Neuronal stem cell (in vitro differentiated cells): ENCODE results near the gene NDUFC2.

Experiments used
- DNase-seq: peaks from one replicate; pipeline ENCODE4 v3.0.0-alpha.2; 2013; ENCODE audit warnings: low spot score
- H2AFZ ChIP-seq: one replicate; pipeline ENCODE4 v1.6.1; 2013; ENCODE audit warnings: mild to moderate bottlenecking, low read length, inconsistent platforms
- H2AK5ac ChIP-seq: 2 replicates; pipeline ENCODE4 v1.6.1; 2013; ENCODE audit warnings: low read depth, mild to moderate bottlenecking, inconsistent platforms, low read length, moderate library complexity, mixed read lengths
- H2BK120ac ChIP-seq: 2 replicates; pipeline ENCODE4 v1.6.1; 2013; ENCODE audit warnings: low read depth, mild to moderate bottlenecking, inconsistent platforms, low read length, moderate library complexity, mixed read lengths
- H2BK12ac ChIP-seq: one replicate; pipeline ENCODE4 v1.6.1; 2013; ENCODE audit warnings: low read length, inconsistent platforms
- H2BK15ac ChIP-seq: 2 replicates; pipeline ENCODE4 v1.6.1; 2013; ENCODE audit warnings: mild to moderate bottlenecking, low read length, inconsistent platforms, mixed read lengths
- H2BK5ac ChIP-seq: one replicate; pipeline ENCODE4 v1.6.1; 2013; ENCODE audit warnings: inconsistent platforms, mild to moderate bottlenecking, low read length, moderate library complexity
- H3K14ac ChIP-seq: one replicate; pipeline ENCODE4 v1.6.1; 2013; ENCODE audit warnings: low read length, inconsistent platforms
- H3K18ac ChIP-seq: 2 replicates; pipeline ENCODE4 v1.6.1; 2013; ENCODE audit warnings: low read length, inconsistent platforms
- H3K23ac ChIP-seq: 2 replicates; pipeline ENCODE4 v1.6.1; 2013; ENCODE audit warnings: low read depth, mild to moderate bottlenecking, mixed read lengths, low read length, inconsistent platforms; ENCODE audit not compliant: poor library complexity
- H3K27ac ChIP-seq: replicated peaks from 3 replicates; pipeline ENCODE4 v1.5.1; 2013; ENCODE audit warnings: low read length, inconsistent platforms
- H3K27me3 ChIP-seq, 3 experiments: 2 replicates each; pipeline ENCODE4 v1.6.1; 2013; ENCODE audit warnings: low read length in 3 of 3, mild to moderate bottlenecking in 2 of 3, inconsistent platforms in 1 of 3, low read depth in 1 of 3, mixed read lengths in 1 of 3, moderate library complexity in 1 of 3; ENCODE audit not compliant: control insufficient read depth in 3 of 3, insufficient read depth in 3 of 3
- H3K36me3 ChIP-seq, 2 donors: replicated peaks in 1 of 2; 2 replicates each; pipeline ENCODE4 v1.6.1; 2013; ENCODE audit warnings: low read length in 2 of 2; ENCODE audit not compliant: control insufficient read depth in 2 of 2, insufficient read depth in 2 of 2
- H3K4ac ChIP-seq: 2 replicates; pipeline ENCODE4 v1.6.1; 2013; ENCODE audit warnings: inconsistent platforms, mild to moderate bottlenecking, low read length, moderate library complexity
- H3K4me1 ChIP-seq, 2 donors: 1 replicate in 1 of 2; 2 replicates in 1 of 2; pipeline ENCODE4 v1.6.1; 2013; ENCODE audit warnings: low read length in 2 of 2, low read depth in 1 of 2; ENCODE audit not compliant: control insufficient read depth in 2 of 2, insufficient read depth in 1 of 2
- H3K4me2 ChIP-seq: one replicate; pipeline ENCODE4 v1.6.1; 2013; ENCODE audit warnings: mild to moderate bottlenecking, low read length, inconsistent platforms; ENCODE audit not compliant: insufficient read depth, poor library complexity, severe bottlenecking
- H3K4me3 ChIP-seq, 2 donors: 2 replicates each; pipeline ENCODE4 v1.5.1; 2013; ENCODE audit warnings: low read length in 2 of 2, mild to moderate bottlenecking in 2 of 2, inconsistent platforms in 1 of 2, moderate library complexity in 1 of 2
- H3K79me1 ChIP-seq: one replicate; pipeline ENCODE4 v1.6.1; 2013; ENCODE audit warnings: low read depth, mild to moderate bottlenecking, inconsistent platforms, low read length, moderate library complexity
- H3K9ac ChIP-seq: one replicate; pipeline ENCODE4 v1.6.1; 2013; ENCODE audit warnings: mild to moderate bottlenecking, low read depth, low read length, inconsistent platforms; ENCODE audit not compliant: poor library complexity
- H3K9me3 ChIP-seq, 2 donors: replicated peaks in 1 of 2; 2 replicates each; pipeline versions ENCODE3 to v1.6.1; 2013; ENCODE audit warnings: low read length in 2 of 2, mild to moderate bottlenecking in 2 of 2, inconsistent platforms in 1 of 2, low read depth in 1 of 2, mixed read lengths in 1 of 2, moderate library complexity in 1 of 2; ENCODE audit not compliant: control insufficient read depth in 2 of 2, insufficient read depth in 1 of 2
- H4K8ac ChIP-seq: one replicate; pipeline ENCODE4 v1.6.1; 2013; ENCODE audit warnings: low read depth, mild to moderate bottlenecking, inconsistent platforms, low read length, moderate library complexity
- H4K91ac ChIP-seq: one replicate; pipeline ENCODE4 v1.6.1; 2013; ENCODE audit warnings: low read length, low read depth, mild to moderate bottlenecking, inconsistent platforms; ENCODE audit not compliant: poor library complexity
- WGBS, 2 donors: extraction: QIAGEN DNeasy Blood & Tissue Kit; methylation state at CpG; one replicate each; pipeline ENCODE4 v1.1.7; 2013; ENCODE audit warnings: missing lambda C conversion rate in 2 of 2, mixed read lengths in 1 of 2; ENCODE audit not compliant: insufficient read length in 2 of 2, insufficient replicate concordance in 1 of 2; ENCODE audit errors: extremely low coverage in 2 of 2; 5-methylcytosine and 5-hydroxymethylcytosine counted together

The NDUFC2 gene

GRCh38 chr11:78067704-78068103, 12.0 kb downstream of the NDUFC2 start:
- Histone ChIP-seq H2BK5ac (no peak overlapping the region), H3K4me2 (no peak overlapping the region), H2AFZ (no peak overlapping the region), H2BK15ac (no peak overlapping the region), H3K27me3 (no peaks in the 10 kb centered on the region), H3K4me1 (no peaks in the 10 kb centered on the region), H2AK5ac (no peak overlapping the region), H4K91ac (no peak overlapping the region), H3K9ac (peak overlapping the region; percentile 9), H4K8ac (no peak overlapping the region), H2BK12ac (no peak overlapping the region), H2BK120ac (no peak overlapping the region), H3K27ac (no peak overlapping the region), H3K14ac (no peak overlapping the region), H3K4me3 (no peak overlapping the region), H3K79me1 (peaks cover 2% of the 10 kb centered on the region), H3K36me3 (peaks cover 24 to 52% of the 10 kb centered on the region in 2 donors), H3K18ac (no peak overlapping the region), H3K9me3 (peaks cover 2 to 5% of the 10 kb centered on the region in 2 donors), H3K4ac (no peak overlapping the region), H3K23ac (no peak overlapping the region)
- WGBS, 2 donors: no CpG with 5 or more reads among the region's 4 CpGs
- DNase-seq: no peak

DNA sequence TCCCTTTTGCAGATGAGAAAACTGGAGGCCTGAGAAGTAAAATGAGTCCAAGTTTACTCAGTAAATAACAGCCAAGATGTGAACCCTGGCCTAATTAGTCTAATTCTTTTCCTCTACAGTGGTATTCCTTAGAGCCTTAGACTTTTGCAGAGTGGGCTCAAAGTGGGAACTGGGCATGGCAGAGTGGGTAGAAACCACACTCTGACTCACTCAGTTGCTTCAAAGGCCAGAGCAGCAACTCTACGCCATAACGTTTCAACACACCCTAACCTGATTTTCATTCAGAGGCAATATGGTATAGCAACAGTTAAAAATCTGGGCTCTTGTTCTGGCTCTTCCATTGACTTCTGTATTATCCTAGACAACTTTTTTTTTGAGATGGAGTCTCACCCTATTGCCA, 13.2 kb downstream of the NDUFC2 start:
- H3K27ac ChIP-seq: no peak overlapping the region
- no peak overlapping the region for H2BK120ac ChIP-seq
- H3K9me3 ChIP-seq: peaks cover 2 to 5% of the 10 kb centered on the region in 2 donors
- H3K36me3 ChIP-seq: peaks cover 18 to 42% of the 10 kb centered on the region in 2 donors
- no peak overlapping the region for H2BK5ac ChIP-seq
- no peaks in the 10 kb centered on the region for H3K27me3 ChIP-seq
- no peak overlapping the region for H4K8ac ChIP-seq
- H3K14ac ChIP-seq: no peak overlapping the region
- H3K4me1 ChIP-seq: no peaks in the 10 kb centered on the region
- no peak for DNase-seq
- no peak overlapping the region for H3K9ac ChIP-seq
- no peak overlapping the region for H3K23ac ChIP-seq
- H2AK5ac ChIP-seq: no peak overlapping the region
- H3K79me1 ChIP-seq: peaks cover 2% of the 10 kb centered on the region
- H3K4me3 ChIP-seq: no peak overlapping the region
- H3K18ac ChIP-seq: no peak overlapping the region
- H2BK12ac ChIP-seq: no peak overlapping the region
- H3K4me2 ChIP-seq: no peak overlapping the region
- no CpG with 5 or more reads among the region's 2 CpGs for WGBS, 2 donors
- no peak overlapping the region for H2AFZ ChIP-seq
- H3K4ac ChIP-seq: no peak overlapping the region
- H2BK15ac ChIP-seq: no peak overlapping the region
- H4K91ac ChIP-seq: no peak overlapping the region

- no peak overlapping the region for H3K4ac ChIP-seq
- H3K27me3 ChIP-seq: no peaks in the 10 kb centered on the region
- H3K9me3 ChIP-seq: peaks cover 2 to 5% of the 10 kb centered on the region in 2 donors
- H4K91ac ChIP-seq: no peak overlapping the region
- H3K27ac ChIP-seq: no peak overlapping the region
- no peak overlapping the region for H2AFZ ChIP-seq
- no peak overlapping the region for H2BK12ac ChIP-seq
- no peaks in the 10 kb centered on the region for H3K4me1 ChIP-seq
- no peak overlapping the region for H3K4me2 ChIP-seq
- no peak overlapping the region for H4K8ac ChIP-seq
- no peak overlapping the region for H2BK5ac ChIP-seq
- H2BK15ac ChIP-seq: no peak overlapping the region
- no peak overlapping the region for H3K23ac ChIP-seq
- H2AK5ac ChIP-seq: no peak overlapping the region
- no peak overlapping the region for H3K18ac ChIP-seq
- H3K36me3 ChIP-seq: peaks cover 14 to 29% of the 10 kb centered on the region in 2 donors
- H2BK120ac ChIP-seq: no peak overlapping the region
- WGBS, 2 donors: no CpG with 5 or more reads among the region's 2 CpGs
- no peak for DNase-seq
- H3K4me3 ChIP-seq: no peak overlapping the region
- no peak overlapping the region for H3K14ac ChIP-seq
- no peak overlapping the region for H3K9ac ChIP-seq
- H3K79me1 ChIP-seq: peaks cover 2% of the 10 kb centered on the region
These were observed 14.5 kb downstream of the NDUFC2 start for GRCh38 chr11:78065203-78065602.

DNA sequence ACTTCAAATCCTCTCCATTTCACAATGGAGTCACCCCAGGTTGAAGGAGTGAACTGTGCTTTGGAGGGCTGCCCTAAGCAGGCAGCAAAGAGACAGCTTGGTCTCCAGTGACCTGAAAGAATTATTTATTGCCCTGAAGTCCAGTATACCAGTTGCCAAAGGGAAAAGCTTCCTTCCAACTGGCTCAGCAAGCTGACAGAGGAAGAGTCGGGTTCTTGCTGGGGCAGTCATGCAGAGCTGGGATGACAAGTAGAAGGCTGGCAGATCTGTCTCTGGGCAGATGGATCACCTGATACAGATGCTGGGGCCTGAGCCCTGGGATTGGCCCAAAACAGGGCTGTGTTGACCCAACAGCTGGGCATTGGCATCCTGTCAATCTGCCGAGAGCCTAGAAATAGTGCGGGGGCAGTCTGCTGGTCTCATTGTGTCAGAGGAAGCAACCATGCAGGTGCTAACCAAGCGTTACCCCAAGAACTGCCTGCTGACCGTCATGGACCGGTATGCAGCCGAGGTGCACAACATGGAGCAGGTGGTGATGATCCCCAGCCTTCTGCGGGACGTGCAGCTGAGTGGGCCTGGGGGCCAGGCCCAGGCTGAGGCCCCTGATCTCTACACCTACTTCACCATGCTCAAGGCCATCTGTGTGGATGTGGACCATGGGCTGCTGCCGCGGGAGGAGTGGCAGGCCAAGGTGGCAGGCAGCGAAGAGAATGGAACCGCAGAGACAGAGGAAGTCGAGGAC, 16.1 kb downstream of the NDUFC2 start, which contains the start of gene THRSP:
Gene THRSP (plus strand): TSS at position 422 of the 742 bp plus-strand sequence. CDS start 21 bp downstream, at position 443.
- no peak within 1 kb of the TSS for H3K9ac ChIP-seq
- H3K23ac ChIP-seq: peak within 1 kb of the TSS; percentile 16
- no peak within 1 kb of the TSS for H3K4ac ChIP-seq
- peaks cover 2 to 5% of the 10 kb centered on the region in 2 donors for H3K9me3 ChIP-seq
- H2BK120ac ChIP-seq: no peak within 1 kb of the TSS
- H2BK12ac ChIP-seq: no peak within 1 kb of the TSS
- peaks cover 5 to 14% of the 10 kb centered on the region in 2 donors for H3K36me3 ChIP-seq
- H3K18ac ChIP-seq: no peak within 1 kb of the TSS
- H3K4me3 ChIP-seq: peak within 1 kb of the TSS in 1 of 2 donors; percentile 0
- no peaks in the 10 kb centered on the region for H3K4me1 ChIP-seq
- no peak within 1 kb of the TSS for H2AK5ac ChIP-seq
- no peak within 1 kb of the TSS for H2AFZ ChIP-seq
- H3K4me2 ChIP-seq: no peak within 1 kb of the TSS
- H3K79me1 ChIP-seq: peaks cover 2% of the 10 kb centered on the region
- no peak within 1 kb of the TSS for H2BK5ac ChIP-seq
- no peak within 1 kb of the TSS for H4K91ac ChIP-seq
- no peak within 1 kb of the TSS for H3K27ac ChIP-seq
- no peaks in the 10 kb centered on the region for H3K27me3 ChIP-seq
- DNase-seq: no peak
- H4K8ac ChIP-seq: no peak within 1 kb of the TSS
- no peak within 1 kb of the TSS for H2BK15ac ChIP-seq
- WGBS, 2 donors: no CpG with 5 or more reads among the region's 14 CpGs
- no peak within 1 kb of the TSS for H3K14ac ChIP-seq
